Activated CD8-positive, alpha-beta memory T cell treated with anti-CD3 and anti-CD28 coated beads for 36 hours (primary cell): ENCODE measurements around the gene PATE3. TPM values are rescaled to one million over a fixed set of nuclear protein-coding genes. Genes with fewer than 3 reads are reported as not detected.

Source experiments
- CTCF ChIA-PET: fragments of 350-600 bp; sonication (Branson Sonifier 250); formaldehyde crosslinking; loops from one replicate; lab custom pipeline; 2021; ENCODE audit warnings: antibody characterized with exemption; lab: Charles Lee
- POLR2A ChIA-PET: fragments of 350-600 bp; sonication (Branson Sonifier 250); formaldehyde crosslinking; loops from one replicate; lab custom pipeline; 2021; ENCODE audit warnings: antibody characterized with exemption; lab: Charles Lee
- total RNA-seq, 2 experiments: library from RNA; stranded (reverse); gene quantifications; one replicate each; pipeline ENCODE4 v1.2.3, GENCODE V29; 2021

PATE3 gene
- total RNA-seq, 2 experiments from 2014 or later: not detected

GRCh38 chr11:125833016-125833415, 45.1 kb downstream of the PATE3 start, which contains the start of gene PATE4:
PATE4 (plus strand) TSS chr11:125833316; CDS start chr11:125833360, 44 bp downstream.
- POLR2A ChIA-PET: no interaction called here

GRCh38 chr11:125835748-125836147, 47.8 kb downstream of the PATE3 start:
- POLR2A ChIA-PET: no interaction called here
- CTCF ChIA-PET: no interaction called here

More at GRCh38 chr11:125833016-125833415, 45.1 kb downstream of the PATE3 start, which contains the start of gene PATE4:
- CTCF ChIA-PET: no interaction called here

Other genes starting within 250 kb of the PATE3 start
- gene EI24, start 218.7 kb upstream of the PATE3 start, total RNA-seq: 10 to 100 TPM; 59.7 to 63.2 TPM
- 100 to 1,000 TPM; 144 to 151 TPM for gene STT3A, start 195.3 kb upstream of the PATE3 start, total RNA-seq
- gene CHEK1, start 163.0 kb upstream of the PATE3 start, total RNA-seq: 100 to 1,000 TPM; 149 to 152 TPM
- gene ACRV1, start 107.3 kb upstream of the PATE3 start, total RNA-seq: not detected
- gene PATE1, start 41.8 kb upstream of the PATE3 start, total RNA-seq: not detected
- gene PATE2, start 9.3 kb upstream of the PATE3 start, total RNA-seq: not detected
- gene PATE4, start 45.2 kb downstream of the PATE3 start, total RNA-seq: not detected
- 1 to 10 TPM; 5.2 to 5.7 TPM for gene HYLS1, start 99.5 kb downstream of the PATE3 start, total RNA-seq
- gene PUS3, start 115.1 kb downstream of the PATE3 start, total RNA-seq: 10 to 100 TPM; 18.0 to 18.3 TPM
- gene DDX25, start 116.4 kb downstream of the PATE3 start, total RNA-seq: under 1 TPM in 1 of 2 experiments, not detected in 1; 0.27 TPM
- gene VSIG10L2, start 157.9 kb downstream of the PATE3 start, total RNA-seq: not detected